ENCODE results near the gene HOXC5. TPM values are rescaled to one million over a fixed set of nuclear protein-coding genes. Genes with fewer than 3 reads are reported as not detected.
A peak's percentile ranks its signal among the peaks of the same experiment; 100 is the strongest.

HOXC5 gene
- total RNA-seq (2014; rRNA removed; shearing (Covaris generic)) = 0.07 and 0.20 TPM in 2 replicates
- polyA plus RNA-seq (2014; cell fraction: nucleus; rRNA removed) = 0.26 TPM in 1 of 2 replicates, not detected in the other

- peak; percentile 74 for DNase-seq (ENCODE audit: extremely low read depth, low read depth)
Observed at GRCh38 chr12:54032627-54033100, at the start of gene HOXC5. HOXC5 (plus strand) TSS chr12:54033050; CDS start chr12:54033123, 73 bp downstream.

GRCh38 chr12:53983568-53983949, 49.3 kb upstream of the HOXC5 start:
- DNase-seq (ENCODE audit: extremely low read depth, low read depth) = no peak

- DNase-seq (ENCODE audit: extremely low read depth, low read depth) = no peak
Observed at GRCh38 chr12:53983950-53984572, 48.8 kb upstream of the HOXC5 start.

GRCh38 chr12:53984901-53985691, 47.8 kb upstream of the HOXC5 start, which contains the start of gene HOXC10:
HOXC10 (plus strand) TSS chr12:53985146; CDS start chr12:53985260, 114 bp downstream.
- peak; percentile 96 for DNase-seq (ENCODE audit: extremely low read depth, low read depth)

GRCh38 chr12:53985692-53985993, 47.2 kb upstream of the HOXC5 start:
- no peak for DNase-seq (ENCODE audit: extremely low read depth, low read depth)

- no peak for DNase-seq (ENCODE audit: extremely low read depth, low read depth)
Observed at GRCh38 chr12:53985994-53986685, 46.7 kb upstream of the HOXC5 start.

- no peak for DNase-seq (ENCODE audit: extremely low read depth, low read depth)
Observed at GRCh38 chr12:53986686-53987483, 46.0 kb upstream of the HOXC5 start.

- DNase-seq (ENCODE audit: extremely low read depth, low read depth) = no peak
Observed at GRCh38 chr12:53987787-53988230, 45.0 kb upstream of the HOXC5 start.

- DNase-seq (ENCODE audit: extremely low read depth, low read depth) = no peak
Observed at GRCh38 chr12:53988541-53989226, 44.2 kb upstream of the HOXC5 start.

- DNase-seq (ENCODE audit: extremely low read depth, low read depth) = peak; percentile 55
Observed at GRCh38 chr12:53989227-53990113, 43.4 kb upstream of the HOXC5 start.

GRCh38 chr12:53990311-53991076, 42.4 kb upstream of the HOXC5 start:
- DNase-seq (ENCODE audit: extremely low read depth, low read depth) = no peak

GRCh38 chr12:53991077-53991460, 41.8 kb upstream of the HOXC5 start:
- no peak for DNase-seq (ENCODE audit: extremely low read depth, low read depth)

GRCh38 chr12:53992377-53992889, 40.4 kb upstream of the HOXC5 start:
- no peak for DNase-seq (ENCODE audit: extremely low read depth, low read depth)

GRCh38 chr12:53993162-53994008, 39.5 kb upstream of the HOXC5 start:
- no peak for DNase-seq (ENCODE audit: extremely low read depth, low read depth)

GRCh38 chr12:53994009-53994263, 38.9 kb upstream of the HOXC5 start:
- DNase-seq (ENCODE audit: extremely low read depth, low read depth) = no peak

- no peak for DNase-seq (ENCODE audit: extremely low read depth, low read depth)
Observed at GRCh38 chr12:53994264-53995001, 38.4 kb upstream of the HOXC5 start.

- peak; percentile 2 for DNase-seq (ENCODE audit: extremely low read depth, low read depth)
Observed at GRCh38 chr12:53995002-53995377, 37.9 kb upstream of the HOXC5 start.
